GM21529 (cell line): ENCODE data around the gene HPS1.

Source experiments
- ATAC-seq: cut with Tn5 transposase; IDR thresholded peaks from one replicate; pipeline ENCODE4 v1.9.1; 2021; ENCODE audit not compliant: unreplicated experiment

The HPS1 gene

GRCh38 chr10:98465866-98466265, 19.1 kb upstream of the HPS1 start:
- ATAC-seq, result no peak

DNA sequence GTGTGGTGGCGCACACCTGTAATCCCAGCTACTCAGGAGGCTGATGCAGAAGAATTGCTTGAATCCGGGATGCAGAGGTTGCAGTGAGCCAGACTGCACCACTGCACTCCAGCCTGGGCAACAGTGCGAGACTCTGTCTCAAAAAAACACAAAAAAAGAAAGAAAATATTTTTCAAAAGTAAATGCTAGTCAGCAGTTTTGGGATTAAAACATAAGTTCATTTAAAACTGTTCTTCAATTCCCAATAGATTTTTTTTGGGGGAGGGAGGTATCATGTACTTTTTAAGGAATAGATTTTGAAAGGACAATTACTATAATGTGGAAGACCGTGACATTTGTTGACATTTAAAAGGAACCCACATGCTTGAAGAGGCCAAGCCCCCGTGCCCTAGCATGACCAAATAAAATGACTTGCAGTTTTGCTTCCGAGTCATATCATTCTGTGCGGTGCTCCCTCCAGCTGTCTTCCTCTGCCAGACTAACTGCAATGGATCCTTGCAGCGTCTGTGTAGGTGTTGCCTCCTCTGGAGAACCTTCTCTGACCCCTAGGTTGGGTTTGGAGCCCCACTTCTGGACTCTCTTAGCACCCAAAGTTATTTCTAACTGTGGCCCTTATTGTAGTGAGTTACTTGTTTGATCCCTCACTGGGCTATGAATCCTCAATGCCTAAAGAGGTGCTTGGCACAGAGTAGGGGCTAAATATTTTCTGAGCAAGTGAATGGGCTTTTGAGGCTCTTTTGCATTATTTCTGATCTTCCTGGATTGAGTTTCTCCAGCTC, 17.4 kb upstream of the HPS1 start:
- ATAC-seq, result no peak

DNA sequence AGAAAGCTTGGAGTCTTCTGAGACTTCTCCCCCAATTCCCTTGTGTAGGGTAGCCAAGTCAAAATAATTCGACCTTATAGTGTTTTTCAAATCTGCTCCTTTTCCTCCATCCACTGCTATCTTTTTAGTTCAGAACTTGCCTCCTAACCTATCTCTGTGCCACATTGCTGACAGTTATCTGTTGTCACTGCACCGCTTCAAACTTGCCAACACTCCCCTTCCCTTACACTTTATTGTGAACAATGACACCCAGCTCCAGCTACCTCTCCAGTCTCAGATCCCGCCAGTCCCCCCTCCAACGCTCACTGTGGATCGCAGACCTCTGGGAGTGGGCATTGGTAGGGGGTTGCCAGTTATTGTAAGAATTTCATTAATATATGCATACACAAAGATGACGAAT, 16.3 kb upstream of the HPS1 start:
- no peak for ATAC-seq

GRCh38 chr10:98461500-98461842, 14.7 kb upstream of the HPS1 start:
- ATAC-seq, result no peak

DNA sequence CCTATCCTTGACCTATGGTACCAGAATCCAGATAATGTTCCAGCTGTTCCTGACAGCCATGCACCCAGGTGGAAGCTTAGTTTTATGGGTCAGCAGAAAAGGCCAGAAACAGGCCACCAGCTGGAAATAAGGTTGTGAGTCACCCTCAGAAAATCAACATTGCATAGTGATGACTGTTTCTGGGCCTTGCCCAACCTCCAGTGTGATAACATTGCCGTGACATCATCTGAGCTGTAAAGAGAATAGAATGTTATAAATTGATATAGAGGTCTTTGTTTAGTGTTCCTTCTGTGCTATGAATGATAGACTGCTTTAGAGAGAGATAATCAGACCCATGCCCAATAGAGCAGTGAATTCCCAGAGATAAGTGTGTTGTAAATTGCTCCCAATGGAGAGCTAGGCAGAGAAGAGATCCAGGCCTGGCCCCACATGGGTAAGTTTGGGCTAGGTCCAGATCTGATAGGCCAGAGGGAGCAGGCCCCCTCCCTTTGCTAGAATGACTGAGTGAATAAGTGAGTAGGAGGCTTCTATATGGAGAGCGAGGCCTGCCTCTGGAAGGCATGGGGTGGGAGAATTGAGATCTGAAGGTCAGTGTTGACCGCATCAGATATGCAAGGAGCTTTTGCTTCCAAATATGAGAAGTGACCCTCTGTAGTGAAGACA, 14.2 kb upstream of the HPS1 start:
- ATAC-seq, result no peak

DNA sequence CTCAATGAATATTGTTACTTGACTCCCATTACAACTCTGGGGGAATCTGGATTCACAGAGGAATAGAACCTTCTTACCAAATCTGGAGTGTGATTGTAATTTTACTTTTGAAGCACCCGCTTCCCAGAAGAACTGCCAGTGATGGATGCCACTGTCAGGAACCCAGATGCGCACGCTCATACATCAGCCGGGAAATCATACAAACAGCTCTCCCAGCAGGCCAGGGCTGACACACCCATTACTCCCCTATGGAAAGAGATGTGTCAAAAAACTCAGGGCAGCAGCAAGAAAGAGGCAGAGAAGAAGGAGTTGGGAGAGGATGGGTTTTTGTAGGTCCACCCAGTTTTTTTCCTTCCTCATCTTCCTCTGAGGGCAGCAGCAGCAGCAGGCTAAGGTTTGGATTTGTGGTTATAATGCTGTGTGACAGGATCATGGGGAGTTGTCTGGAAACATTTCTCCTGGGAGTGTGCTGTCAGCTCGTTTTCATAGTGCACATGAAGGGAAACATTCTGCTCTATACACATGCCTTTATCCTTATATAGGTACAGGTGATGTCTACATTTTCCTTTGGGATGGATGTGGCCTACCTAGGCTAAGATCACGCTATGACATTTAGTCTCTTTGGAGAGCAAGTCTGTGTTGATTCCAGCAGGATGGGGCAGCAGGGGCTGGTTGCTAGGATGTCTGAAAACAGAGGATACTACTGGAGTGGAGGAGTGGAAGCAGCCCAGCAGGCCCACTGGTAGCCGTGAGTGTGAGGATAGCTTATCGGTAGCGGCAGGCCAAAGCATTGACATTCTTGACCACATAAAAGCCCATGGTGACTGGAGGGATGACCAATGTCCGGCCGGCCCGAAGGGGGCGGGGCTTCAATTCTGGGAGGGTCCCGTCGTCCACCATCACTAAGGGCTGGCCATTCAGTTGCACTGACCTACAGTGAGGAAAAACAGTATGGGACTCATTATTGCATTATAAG, 12.4 kb upstream of the HPS1 start:
- ATAC-seq, result no peak

DNA sequence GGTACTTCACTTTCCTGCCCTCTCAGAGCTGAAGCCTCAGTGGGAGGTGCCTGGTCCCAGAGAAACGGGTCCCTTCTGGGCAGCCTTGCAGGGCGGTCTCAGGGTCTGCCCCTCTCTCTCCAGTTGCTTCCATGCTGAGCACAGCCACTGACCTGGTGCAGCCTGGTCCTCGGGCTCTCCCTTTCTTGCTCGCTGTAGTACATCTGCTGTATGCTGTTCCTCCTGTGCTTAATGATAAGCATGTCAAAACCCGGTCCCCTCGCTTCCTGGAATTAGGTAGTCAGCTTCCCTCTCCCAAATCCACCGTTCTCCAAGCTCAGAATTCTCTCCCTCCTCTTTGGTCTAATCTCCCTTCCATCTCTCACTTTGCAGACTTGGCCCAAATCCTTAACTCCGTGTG, 11.0 kb upstream of the HPS1 start:
- no peak for ATAC-seq

- ATAC-seq, result no peak
Observed at GRCh38 chr10:98456686-98457482, 10.1 kb upstream of the HPS1 start.

DNA sequence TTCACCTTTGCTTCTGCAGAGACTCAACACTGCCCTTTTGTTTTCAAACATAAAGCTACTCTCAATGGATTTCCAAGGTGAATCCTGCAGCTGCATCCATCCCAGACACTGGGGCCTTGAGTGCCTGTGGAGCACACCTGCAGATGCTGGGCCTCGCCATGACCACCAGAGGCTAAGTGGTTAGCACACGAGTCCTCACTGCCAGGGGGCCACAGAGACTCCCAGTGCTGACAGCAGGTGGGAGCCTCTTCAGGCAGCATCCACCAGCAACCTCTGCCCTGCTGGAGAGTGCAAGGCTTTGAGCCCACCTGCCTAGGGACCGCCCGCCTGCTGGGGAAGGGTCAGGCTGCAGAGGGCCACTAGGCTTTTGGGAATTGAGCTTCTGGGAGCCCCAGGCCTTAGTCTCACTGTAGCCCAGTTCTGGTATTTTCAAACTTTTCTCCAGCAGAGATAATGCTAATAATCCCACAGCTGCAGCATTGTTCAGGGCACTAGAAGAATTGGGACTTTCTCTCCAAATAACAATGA, 9.4 kb upstream of the HPS1 start:
- no peak for ATAC-seq

DNA sequence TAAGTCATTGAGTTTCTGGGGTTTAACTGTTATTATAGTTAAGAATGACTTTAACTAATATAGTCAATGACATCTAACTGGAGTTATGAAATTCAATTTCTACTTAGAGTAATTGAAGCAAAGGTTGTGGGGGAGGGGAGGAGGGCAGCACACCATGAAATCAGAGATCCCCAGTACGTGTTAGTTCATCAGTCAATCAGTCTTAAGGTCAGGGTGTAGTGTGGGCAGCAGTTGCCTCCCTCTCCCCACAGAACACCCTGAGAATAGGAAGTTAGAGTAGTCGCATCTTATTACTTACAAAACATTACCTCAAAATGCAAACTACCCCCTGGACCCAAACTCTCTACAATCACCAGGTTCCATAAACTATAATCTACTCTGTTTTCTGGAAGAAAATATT, 7.0 kb upstream of the HPS1 start:
- no peak for ATAC-seq

DNA sequence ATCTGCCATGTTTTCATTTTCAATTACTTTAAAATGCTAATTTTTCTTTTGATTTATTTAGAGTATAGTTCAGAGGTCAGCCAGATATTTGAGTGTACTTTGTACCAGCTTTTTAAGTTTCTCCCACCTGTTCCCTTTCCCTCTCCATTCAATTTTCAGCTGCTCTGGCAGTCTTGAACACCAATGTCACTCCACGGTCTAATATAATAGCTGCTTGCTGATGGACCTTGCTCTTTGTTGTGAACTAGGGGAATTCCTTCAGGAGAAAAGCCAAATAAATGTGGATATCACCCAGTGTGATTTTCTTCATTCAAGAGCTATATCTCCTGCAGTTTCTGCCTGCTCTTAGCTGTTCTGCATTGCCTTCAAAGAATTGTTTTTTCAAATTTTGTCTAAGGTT, 3.9 kb upstream of the HPS1 start:
- ATAC-seq, result no peak

DNA sequence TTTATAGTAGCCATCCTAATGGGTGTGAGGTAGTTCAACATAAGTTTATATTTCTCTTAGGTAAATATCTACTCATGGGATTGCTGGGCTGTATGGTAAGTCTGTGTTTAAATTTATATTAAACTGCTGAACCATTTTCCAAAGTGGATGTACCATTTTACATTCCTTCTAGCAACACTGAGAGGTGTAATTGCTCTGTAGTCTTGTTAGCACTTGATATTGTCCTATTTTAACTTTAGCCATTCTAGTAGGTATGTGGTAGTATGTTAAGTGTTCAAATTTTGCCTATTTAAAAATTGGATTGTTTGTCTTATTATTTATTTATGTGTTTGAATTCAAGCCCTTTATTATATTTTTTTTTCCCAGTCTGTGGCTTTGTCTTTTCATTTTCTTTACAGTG, 2.6 kb upstream of the HPS1 start:
- ATAC-seq, result no peak

GRCh38 chr10:98446151-98446660, 529 bp downstream of the HPS1 start:
- peak; percentile 37 for ATAC-seq

DNA sequence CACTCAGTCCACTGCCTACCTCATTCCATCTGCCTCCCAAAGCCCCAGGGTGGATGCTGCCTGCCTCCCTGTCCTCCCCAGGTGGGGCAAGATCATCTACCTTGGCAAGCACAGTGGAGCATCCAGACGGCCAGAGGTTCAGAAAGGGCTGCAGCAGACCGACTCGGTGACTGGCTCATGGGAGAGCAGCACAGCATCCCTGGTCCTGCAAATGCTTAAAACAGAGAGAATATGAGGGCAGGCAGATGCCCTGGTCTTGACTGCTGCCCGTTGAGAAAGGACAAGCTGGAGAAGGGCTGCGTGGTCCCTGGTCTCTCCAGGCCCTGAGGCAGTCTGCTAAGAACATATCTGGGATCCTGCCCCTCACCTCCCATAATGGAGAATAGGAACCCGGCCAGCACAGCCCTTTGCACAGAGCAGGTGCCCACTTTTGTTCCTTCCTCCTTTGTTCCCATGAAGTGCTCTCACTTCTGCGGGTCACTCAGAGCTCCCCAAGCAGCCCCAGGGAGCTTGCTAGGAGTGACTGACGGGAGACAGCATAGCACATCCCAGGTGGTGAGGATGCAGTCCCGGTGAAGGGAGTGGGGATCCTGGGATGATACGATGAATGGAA, 1.4 kb downstream of the HPS1 start:
- no peak for ATAC-seq

GRCh38 chr10:98444314-98445006, 2.3 kb downstream of the HPS1 start:
- ATAC-seq, result no peak

DNA sequence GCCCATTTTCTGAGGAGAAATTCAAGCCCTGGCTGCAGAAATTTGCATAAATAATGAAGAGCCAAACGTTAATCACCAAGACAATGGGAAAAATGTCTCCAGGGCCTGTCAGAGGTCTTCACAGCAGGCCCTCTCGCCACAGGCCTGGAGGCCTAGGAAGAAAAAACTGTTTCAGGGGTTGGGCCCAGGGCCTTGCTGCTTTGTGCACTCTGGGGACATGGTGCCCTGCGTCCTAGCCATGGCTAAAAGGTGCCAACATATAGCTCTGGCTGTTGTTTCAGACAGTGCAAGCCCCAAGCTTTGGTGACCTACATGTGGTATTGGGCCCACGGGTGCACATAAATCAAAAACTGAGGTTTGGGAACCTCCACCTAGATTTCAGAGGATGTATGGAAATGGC, 8.0 kb downstream of the HPS1 start:
- ATAC-seq, result no peak

DNA sequence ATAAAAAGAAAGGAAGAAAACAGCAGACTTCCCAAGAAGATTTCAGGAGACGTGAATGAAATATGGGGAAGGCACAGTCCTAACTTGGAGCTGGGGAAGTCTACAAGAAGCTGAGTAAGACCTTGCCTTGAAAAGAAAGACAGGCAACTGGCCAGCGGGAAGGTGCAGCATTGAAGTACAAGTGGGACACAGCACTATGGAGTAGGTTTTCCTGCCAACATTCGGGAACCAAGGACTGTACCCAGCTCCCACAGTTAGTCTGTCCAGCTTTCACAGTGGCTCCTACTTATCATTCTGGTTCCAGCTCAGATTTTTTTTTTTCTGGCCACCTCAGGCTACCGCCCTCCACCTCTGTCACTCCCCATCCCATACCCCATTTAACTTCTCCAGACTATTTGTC, 10.0 kb downstream of the HPS1 start:
- no peak for ATAC-seq

GRCh38 chr10:98435178-98435577, 11.6 kb downstream of the HPS1 start:
- ATAC-seq, result no peak
